Esophagus (tissue), 2 donors: Measurements from ENCODE around the gene FOXS1. TPM values are rescaled to one million over a fixed set of nuclear protein-coding genes. Genes with fewer than 3 reads are reported as not detected.
"Not testable (repeated sequence)": the region's sequence is repeated elsewhere in the genome, so short reads cannot be mapped to it uniquely, and the experiment has no call there.

Experiments used
- H3K27ac ChIP-seq, 2 donors: one replicate each; pipeline ENCODE4 v1.5.1; 2013; ENCODE audit warnings: low read depth in 2 of 2, mild to moderate bottlenecking in 2 of 2, inconsistent platforms in 1 of 2, low read length in 1 of 2, moderate library complexity in 1 of 2
- H3K27me3 ChIP-seq, 2 donors: one replicate each; pipeline ENCODE4 v1.6.1; 2013; ENCODE audit warnings: low read length in 2 of 2, control low read depth in 1 of 2, mild to moderate bottlenecking in 1 of 2; ENCODE audit not compliant: insufficient read depth in 2 of 2, control insufficient read depth in 1 of 2
- H3K36me3 ChIP-seq, 2 donors: one replicate each; pipeline ENCODE4 v1.6.1; 2013; ENCODE audit warnings: low read length in 1 of 2; ENCODE audit not compliant: control insufficient read depth in 2 of 2, insufficient read depth in 2 of 2
- H3K4me1 ChIP-seq, 2 donors: one replicate each; pipeline ENCODE4 v1.6.1; 2013; ENCODE audit warnings: low read length in 1 of 2; ENCODE audit not compliant: control insufficient read depth in 2 of 2, insufficient read depth in 2 of 2
- H3K4me3 ChIP-seq, 2 donors: one replicate each; pipeline ENCODE4 v1.5.1; 2013; ENCODE audit warnings: low read length in 2 of 2, mild to moderate bottlenecking in 2 of 2, low read depth in 1 of 2, moderate library complexity in 1 of 2
- H3K9me3 ChIP-seq, 2 donors: one replicate each; pipeline ENCODE4 v1.6.1; 2013; ENCODE audit warnings: mild to moderate bottlenecking in 2 of 2, low read depth in 1 of 2, low read length in 1 of 2, moderate library complexity in 1 of 2; ENCODE audit not compliant: control insufficient read depth in 2 of 2, insufficient read depth in 1 of 2
- WGBS, 2 donors: extraction: QIAGEN DNeasy Blood & Tissue Kit; methylation state at CpG; one replicate each; pipeline ENCODE4 v1.1.7; 2013; 5-methylcytosine and 5-hydroxymethylcytosine counted together
- polyA plus RNA-seq, 2 donors: library from polyadenylated mRNA; stranded (reverse); fragments of 200-250 nt; gene quantifications; one replicate each; pipeline ENCODE4 v1.2.3, GENCODE V29; 2013
- donor health status: healthy with polysubstance abuse.
- donor health status: Bipolar disorder and iron deficiency.

FOXS1 gene
- polyA plus RNA-seq, 2 donors: 0.35 to 0.41 TPM

DNA sequence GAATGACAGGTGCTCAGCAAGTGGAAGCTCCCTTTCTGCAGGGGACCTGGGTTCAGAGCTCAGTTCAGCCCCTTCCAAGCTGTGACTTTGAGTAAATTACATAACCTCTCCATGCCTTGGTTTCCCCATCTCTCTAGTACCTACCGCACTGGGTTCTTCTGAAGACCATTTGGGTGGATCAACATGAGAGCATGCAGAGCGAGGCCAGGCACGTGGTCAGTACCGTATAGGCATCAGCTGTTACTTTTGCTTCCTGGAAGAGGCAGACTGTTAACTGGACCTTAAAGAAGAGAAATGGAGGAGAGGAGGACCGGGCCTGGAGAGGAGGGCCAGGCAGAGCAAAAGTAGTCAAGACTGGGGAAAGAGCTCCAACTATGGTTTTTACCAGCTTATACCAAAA is 27.9 kb downstream of the FOXS1 start:
- Histone ChIP-seq H3K4me3 (no peak overlapping the region), H3K27me3 (no peaks in the 10 kb centered on the region), H3K9me3 (no peaks in the 10 kb centered on the region), H3K4me1 (peaks cover 0 to 2% of the 10 kb centered on the region in 2 donors), H3K36me3 (no peaks in the 10 kb centered on the region), H3K27ac (no peak overlapping the region)
- 90 to 95% methylated on average over 5 of the region's 5 CpGs for WGBS, 2 donors

GRCh38 chr20:31816221-31816620 is 29.2 kb downstream of the FOXS1 start:
- WGBS, 2 donors: 92 to 93% methylated on average over 5 of the region's 5 CpGs
- Histone ChIP-seq H3K27me3 (no peaks in the 10 kb centered on the region), H3K27ac (no peak overlapping the region), H3K4me1 (peaks cover 0 to 2% of the 10 kb centered on the region in 2 donors), H3K4me3 (no peak overlapping the region), H3K36me3 (no peaks in the 10 kb centered on the region), H3K9me3 (no peaks in the 10 kb centered on the region)

- H3K27ac ChIP-seq: no peak overlapping the region
- 40 to 43% methylated on average over 9 of the region's 9 CpGs for WGBS, 2 donors
Observed at GRCh38 chr20:31815408-31816188, 29.8 kb downstream of the FOXS1 start.

DNA sequence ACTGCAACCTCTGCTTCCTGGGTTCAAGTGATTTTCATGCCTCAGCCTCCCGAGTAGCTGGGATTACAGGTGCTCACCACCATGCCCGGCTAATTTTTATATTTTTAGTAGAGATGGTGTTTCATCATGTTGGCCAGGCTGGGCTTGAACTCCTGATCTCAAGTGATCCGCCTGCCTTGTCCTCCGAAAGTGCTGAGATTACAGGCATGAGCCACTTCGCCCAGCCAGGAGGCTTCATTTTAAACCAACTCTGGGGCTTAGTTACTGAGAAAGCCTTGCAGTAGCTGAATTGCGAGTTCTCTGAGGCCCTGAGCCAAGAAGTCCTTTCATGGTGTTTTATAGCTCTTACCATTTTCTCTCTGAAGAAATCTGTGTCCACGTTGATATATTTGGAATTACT is 31.3 kb downstream of the FOXS1 start:
- H3K4me3 ChIP-seq, H3K27ac ChIP-seq, H3K36me3 ChIP-seq, H3K27me3 ChIP-seq, H3K9me3 ChIP-seq, H3K4me1 ChIP-seq: not testable (repeated sequence)
- WGBS, 2 donors: 84 to 86% methylated on average over 7 of the region's 7 CpGs

More at GRCh38 chr20:31815408-31816188, 29.8 kb downstream of the FOXS1 start:
- no peaks in the 10 kb centered on the region for H3K36me3 ChIP-seq
- no peak overlapping the region for H3K4me3 ChIP-seq
- peaks cover 0 to 2% of the 10 kb centered on the region in 2 donors for H3K4me1 ChIP-seq
- H3K9me3 ChIP-seq: no peaks in the 10 kb centered on the region
- H3K27me3 ChIP-seq: no peaks in the 10 kb centered on the region

DNA sequence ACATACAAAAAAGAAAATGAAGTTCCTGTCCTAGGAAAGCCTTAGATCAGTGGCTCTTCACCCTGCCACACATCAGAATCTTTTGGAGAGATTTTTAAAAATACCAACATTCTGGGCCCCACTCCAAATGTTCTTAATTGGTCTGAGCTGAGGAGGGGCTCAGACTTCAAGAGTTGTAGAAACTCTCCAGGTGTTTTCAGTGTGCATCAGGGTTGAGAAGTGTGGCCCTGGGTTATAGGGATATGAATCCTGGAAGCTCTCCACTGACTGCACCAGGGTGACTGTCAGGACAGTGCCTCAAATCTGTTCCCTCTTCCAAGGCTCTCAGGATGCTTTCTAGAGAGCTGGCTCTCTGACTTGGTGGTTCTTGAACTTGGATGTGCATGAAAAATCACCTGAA is 31.8 kb downstream of the FOXS1 start:
- Histone ChIP-seq H3K9me3 (no peaks in the 10 kb centered on the region), H3K4me3 (no peak overlapping the region), H3K36me3 (no peaks in the 10 kb centered on the region), H3K27me3 (no peaks in the 10 kb centered on the region), H3K27ac (no peak overlapping the region), H3K4me1 (peaks cover 0 to 2% of the 10 kb centered on the region in 2 donors)

DNA sequence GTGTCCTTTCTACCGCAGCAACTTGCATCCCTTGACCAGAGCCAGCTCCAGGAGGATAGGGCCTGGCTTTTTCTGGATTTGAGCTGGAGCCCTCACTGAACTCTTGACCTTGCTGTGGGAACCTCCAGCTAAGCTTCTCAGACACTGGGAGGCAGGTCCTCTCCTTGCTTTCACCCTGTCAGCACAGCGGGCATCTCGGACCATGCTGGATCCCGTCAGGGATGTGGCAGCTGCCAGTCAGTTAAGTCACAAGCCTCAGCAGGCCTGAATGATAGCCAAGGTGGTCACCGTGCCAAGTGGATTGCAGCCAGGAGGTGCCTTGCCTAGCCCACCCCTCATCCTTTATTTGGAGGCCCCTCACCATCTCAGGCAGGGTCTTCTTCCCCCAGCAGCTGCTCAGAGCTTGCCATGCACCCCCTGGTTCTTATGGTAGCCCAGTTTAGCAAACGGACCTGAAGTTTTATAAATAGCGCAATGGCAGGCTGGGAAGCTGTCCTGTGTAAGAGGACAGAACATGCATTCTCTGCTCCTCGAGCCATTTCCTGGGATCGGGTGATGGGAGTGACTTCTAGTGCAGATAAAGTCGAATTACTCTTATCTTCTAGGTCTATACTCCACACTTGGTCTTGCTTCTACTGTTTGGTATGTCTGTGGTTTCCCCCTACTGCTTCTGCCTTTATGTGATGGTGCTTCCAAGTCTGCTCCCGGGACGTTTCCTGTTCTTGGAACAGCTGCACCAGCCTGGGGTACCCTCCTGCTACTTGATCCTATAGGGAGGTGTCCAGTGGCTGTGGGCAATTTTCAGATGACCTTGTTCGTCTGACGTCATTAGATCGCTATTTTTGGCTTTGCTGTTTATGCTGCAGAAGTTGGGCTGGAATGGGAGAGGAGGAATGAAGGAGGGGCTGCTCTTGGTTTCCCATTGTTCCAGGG is 33.3 kb downstream of the FOXS1 start:
- peaks cover 0 to 2% of the 10 kb centered on the region in 2 donors for H3K4me1 ChIP-seq
- H3K36me3 ChIP-seq: no peaks in the 10 kb centered on the region
- no peak overlapping the region for H3K4me3 ChIP-seq
- no peak overlapping the region for H3K27ac ChIP-seq
- H3K9me3 ChIP-seq: no peaks in the 10 kb centered on the region
- WGBS, 2 donors: 62 to 65% methylated on average over 15 of the region's 15 CpGs
- H3K27me3 ChIP-seq: no peaks in the 10 kb centered on the region

GRCh38 chr20:31811198-31811597 is 34.2 kb downstream of the FOXS1 start:
- Histone ChIP-seq H3K27me3 (no peaks in the 10 kb centered on the region), H3K36me3 (no peaks in the 10 kb centered on the region), H3K4me1 (peaks cover 0 to 2% of the 10 kb centered on the region in 2 donors), H3K27ac (no peak overlapping the region), H3K4me3 (no peak overlapping the region), H3K9me3 (no peaks in the 10 kb centered on the region)
- WGBS, 2 donors: 91 to 94% methylated on average over 4 of the region's 4 CpGs

DNA sequence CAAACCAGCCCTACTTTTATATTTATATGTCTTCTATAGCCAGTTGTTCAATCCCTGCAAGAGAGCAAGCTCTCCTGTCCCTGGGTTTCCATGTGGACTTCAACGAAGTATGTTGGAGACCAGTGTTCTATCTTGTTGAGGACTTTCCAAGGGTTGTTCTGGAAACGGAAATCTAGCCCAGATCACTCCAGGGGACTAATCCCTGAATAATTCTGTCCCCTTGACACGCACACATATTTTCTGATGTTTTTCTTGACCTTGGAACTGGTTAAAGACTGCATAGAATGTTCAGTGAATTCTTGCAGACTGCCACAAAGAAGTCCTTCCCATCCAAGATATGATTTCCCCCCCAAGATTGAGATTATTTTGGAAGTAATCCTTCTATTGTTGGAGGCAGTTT is 35.7 kb downstream of the FOXS1 start:
- 82 to 85% methylated on average over 3 of the region's 3 CpGs for WGBS, 2 donors
- H3K9me3 ChIP-seq: no peaks in the 10 kb centered on the region
- no peaks in the 10 kb centered on the region for H3K4me1 ChIP-seq
- H3K36me3 ChIP-seq: no peaks in the 10 kb centered on the region
- no peaks in the 10 kb centered on the region for H3K27me3 ChIP-seq
- no peak overlapping the region for H3K27ac ChIP-seq
- no peak overlapping the region for H3K4me3 ChIP-seq

DNA sequence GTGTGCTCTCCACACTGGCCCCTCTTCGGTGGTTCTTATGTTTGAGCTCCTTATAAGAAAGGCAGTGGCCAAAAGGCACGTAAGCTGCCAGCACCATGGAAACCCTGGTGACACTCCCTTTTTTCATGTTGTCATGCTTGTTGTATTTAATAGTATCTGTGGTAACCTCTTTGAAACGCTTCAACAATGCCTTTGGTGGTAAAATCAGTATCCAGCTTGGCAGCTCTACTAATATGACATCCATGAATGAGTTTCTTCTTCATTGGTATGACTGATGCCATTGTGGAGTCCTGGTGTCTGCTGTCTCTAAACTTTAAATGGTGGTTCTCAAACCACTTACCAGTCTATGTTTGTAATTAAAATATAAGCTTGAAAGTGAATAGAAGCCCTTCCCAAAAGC is 36.9 kb downstream of the FOXS1 start:
- Histone ChIP-seq H3K27ac (no peak overlapping the region), H3K27me3 (no peaks in the 10 kb centered on the region), H3K36me3 (no peaks in the 10 kb centered on the region), H3K4me1 (no peaks in the 10 kb centered on the region), H3K9me3 (no peaks in the 10 kb centered on the region), H3K4me3 (no peak overlapping the region)
- WGBS, 2 donors: 69 to 85% methylated on average over 3 of the region's 3 CpGs
